ENCODE measurements around the gene GPC5.
"Not testable (repeated sequence)": the region's sequence is repeated elsewhere in the genome, so short reads cannot be mapped to it uniquely, and the experiment has no call there.

The GPC5 gene

DNA sequence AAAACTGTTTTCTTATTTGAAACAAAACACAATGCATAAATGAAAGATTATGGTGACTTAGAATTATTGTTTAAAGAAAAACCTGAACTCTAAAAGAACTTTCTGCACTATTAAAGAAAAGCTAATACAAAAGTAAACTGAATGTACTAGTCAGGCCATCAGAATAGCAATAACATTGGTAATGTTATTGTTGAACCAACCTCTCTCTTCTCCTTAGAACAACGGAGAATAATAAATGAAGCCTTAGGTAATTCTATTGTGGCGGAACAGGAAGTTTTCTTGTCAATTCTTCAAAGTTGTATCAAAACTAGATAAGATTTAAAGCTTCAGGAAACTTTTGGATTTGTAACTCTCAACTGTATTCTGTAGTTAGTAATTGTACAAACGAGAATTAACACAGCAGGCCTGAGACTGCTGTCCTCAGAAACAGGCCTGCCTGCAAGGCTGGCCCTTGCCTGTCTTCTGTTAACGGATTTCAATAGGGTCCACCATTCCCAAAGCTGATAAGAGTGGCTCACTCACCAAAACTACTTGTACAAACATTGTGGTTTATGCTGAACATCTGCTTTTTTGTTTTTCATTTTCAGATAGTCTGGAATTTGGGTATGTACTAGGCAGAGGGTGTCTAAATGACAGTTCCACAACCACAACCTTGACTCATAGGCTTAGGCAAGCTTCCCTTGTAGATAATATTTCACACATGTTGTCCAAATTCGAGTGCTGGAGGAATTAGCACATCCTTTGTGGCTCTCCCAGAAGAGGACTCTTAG is 825.8 kb downstream of the GPC5 start:
- no peak for DNase-seq

DNA sequence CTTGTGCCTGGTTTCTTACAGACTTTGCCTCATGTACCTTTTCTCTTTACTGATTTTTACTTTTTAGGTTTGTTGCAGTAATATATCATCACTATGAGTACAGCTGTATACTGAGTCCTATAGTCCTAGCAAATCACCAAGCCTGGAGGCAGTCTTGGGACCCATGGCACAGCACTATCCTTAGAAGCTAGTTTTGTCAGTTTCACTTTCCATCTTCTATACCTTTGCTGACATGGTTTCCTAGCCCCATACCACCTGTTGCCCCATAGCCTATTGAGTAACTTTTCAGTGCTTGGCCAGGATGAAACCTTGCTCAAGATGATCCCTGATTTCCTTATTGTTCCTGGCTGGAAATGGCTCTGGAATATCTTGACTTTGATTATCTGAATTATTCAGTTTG is 826.4 kb downstream of the GPC5 start:
- no peak for DNase-seq

DNA sequence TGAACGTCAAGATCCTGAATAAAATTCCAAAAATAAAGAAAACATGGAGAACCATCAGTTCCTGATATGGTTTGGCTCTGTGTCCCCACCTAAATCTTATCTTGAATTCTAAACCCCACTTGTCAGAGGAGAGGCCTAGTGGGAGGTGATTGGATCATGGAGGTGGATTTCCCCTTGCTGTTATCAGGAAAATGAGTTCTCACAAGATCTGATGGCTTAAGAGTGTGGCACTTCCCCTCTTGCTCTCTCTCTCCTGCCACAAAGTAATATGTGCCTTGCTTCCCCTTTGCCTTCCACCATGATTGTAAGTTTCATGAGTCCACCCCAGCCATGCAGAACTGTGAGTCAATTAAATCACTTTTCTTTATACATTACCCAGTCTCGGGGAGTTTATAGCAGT is 827.4 kb downstream of the GPC5 start:
- no peak for DNase-seq

DNA sequence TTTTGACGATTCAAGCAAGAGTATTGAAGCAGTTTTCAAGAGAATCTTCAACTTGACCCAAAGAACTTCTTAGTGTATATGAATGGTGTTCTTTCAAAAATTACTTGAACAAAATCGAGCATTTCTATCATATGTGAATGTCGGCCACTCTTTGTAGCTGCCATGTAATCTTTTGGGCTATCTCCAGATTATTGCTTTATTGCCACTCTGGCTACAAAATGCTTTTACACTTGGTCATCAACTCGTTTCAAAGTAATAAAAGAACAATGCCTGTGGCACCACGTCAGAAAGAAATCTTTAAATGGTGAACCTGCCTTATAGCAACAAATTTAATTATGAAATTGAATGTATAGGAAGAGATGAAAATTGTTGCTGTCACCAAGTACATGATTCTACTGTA is 834.5 kb downstream of the GPC5 start:
- no peak for DNase-seq

DNA sequence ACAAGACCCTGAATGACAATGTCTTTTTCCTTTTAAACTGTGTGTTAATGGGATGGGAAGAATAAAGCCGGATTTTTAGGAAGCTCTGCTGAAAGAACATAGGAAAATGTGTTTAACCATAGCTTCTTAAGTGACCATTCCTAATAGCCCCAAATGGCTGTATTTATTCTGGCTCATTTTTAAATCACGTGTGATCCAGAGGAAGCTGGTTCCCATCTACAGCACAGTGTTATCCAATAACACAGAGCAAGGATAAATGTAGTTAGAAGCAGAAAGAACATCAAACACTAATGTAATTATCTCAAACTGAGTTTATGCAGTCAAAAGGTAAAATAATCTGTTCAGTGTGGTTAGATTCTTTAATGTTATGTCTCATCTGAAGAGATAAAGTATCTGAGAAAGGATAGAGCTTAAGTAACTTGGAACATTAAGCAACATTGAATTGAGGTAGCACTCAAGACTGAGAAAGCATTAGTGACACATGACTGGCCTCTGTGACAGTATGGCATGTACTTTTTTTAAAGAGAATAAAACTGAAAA is 853.3 kb downstream of the GPC5 start:
- DNase-seq = no peak

DNA sequence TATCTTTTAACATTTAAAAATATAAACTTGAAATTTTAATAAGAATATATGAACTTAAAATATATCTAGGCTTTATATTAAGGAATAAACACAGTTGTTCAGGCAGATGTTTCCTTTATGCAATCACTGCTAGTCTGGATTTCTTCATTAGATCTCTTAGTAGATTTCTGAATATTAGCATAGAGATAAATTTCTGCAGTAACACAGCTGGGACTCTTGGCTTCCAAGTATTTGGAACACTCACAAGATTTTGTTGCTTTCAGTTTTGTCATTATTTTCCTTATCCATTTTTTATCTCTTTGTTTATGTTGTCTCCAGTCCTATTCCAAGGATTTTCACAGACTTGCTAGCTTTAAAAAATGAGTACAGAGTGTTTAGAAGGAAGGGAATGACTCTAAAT is 857.1 kb downstream of the GPC5 start:
- no peak for DNase-seq

DNA sequence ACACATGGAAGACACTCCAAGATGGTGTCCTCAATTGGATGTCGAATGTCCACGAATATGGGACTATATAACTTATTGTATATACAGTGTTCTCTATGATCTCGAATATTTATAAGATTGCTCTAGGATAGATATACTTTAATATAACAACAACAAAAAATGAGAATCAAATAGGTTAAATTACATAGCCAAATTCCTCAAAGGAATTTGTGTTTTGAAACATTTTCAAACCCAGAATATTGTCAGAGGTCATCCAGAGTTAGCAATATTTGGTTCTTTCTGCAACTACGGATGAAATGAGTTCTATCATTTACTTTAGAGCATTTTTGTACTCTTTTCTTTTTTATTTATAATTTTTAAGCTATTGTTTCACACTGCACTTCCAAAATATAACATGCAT is 857.8 kb downstream of the GPC5 start:
- no peak for DNase-seq

DNA sequence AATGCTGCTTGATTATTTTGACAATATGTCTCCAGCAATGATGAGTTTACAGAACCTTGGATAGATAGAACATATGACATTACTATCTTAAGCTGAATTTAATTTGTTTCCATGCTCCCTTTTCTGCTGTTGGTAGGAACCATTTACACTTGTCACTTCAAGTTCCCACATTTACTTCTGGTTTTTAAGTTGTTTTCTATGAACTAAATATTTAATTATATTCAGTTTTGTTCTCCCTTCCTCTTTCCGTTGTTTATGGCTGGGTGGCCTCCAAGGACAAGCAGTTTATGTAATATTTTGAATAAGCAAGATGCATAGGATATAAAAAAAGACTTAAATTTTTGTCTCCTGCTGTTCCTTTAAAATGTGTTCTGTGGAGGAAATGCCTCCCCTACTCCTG is 860.6 kb downstream of the GPC5 start:
- no peak for DNase-seq

DNA sequence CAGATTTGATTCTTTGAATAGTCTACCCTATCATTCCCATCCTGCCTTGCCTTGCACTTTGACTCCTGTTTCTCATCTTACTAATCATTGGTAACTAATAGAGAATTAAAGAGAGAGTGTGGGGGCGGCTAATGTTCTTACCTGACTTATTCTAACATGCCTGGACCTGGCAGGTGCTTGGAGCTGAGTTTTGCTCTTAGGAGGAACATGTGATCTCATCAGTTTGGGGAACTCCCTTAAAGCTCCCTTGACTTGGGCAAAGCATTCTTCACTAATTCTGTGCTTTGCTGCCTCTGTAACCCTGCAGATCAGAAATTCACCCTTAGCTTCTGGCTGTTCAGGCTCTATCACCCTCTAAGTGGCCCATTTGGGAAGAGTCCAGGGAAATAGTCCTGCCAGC is 861.1 kb downstream of the GPC5 start:
- DNase-seq = no peak

DNA sequence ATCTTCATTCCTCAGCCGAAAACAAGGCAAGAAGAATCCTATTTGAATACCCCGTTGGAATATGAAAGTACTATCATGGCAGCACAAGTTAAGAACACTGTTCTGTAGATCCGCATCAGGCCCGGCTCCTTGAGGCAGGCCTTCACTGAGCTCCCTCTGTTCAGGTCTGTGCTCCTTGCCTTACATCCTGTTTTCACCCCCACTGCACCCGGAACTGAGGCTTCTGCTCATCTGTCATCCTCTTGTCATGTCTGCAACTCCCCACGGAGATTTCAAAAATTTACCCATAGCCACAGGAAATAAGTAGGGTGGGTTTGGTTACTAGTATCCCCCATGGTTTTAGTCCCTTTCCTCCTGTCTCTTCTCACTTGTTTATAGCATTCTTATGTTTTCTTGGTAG is 861.9 kb downstream of the GPC5 start:
- no peak for DNase-seq

DNA sequence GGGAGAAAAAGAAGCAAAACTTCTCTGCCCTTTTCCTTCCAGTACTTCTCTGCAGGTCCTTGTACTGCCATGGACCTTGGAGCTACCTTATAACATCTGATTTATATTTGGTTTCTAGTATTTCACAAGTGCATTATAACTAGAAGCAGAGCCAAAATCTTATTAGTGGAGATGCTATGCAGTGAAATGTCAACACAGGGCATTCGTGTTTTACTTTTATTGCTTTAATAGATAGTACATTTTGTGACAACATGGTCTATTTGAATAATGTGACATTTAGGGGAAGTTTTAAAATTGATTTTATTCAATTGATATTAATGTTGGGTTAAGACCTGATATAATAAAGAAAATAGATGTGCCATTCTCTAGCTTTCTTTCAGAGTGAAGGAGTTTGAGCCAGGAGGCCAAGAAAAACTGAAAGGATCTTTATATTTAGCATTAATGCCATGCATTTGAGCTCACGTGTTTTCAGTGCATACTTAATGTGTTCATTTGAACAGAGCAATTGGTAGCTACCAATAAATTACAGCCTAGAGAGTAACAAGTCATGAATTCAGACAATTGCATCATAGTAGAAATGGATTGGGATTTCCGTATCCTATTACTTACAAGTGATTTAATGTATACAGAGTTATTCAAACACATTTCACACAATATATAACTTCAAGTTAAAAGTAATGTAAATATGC is 863.8 kb downstream of the GPC5 start:
- no peak for DNase-seq

DNA sequence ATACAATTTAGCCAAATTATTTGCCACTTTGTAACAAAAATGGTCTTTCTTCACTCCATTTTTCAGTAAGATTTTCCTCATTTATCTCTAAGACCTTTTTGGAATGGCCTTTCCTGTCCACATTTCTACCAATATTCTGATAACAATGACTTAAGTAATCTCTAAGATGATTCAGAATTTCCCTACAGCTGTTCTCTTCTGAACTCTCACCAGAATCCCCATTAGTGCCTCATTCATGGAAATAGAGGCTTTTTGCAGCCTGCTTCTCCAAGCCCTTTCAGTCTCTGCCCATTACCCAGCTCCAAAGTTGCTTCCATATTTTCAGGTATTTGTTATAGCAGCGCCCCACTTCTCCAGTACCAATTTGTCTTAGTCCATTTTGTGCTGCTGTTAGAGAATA is 867.0 kb downstream of the GPC5 start:
- no peak for DNase-seq

DNA sequence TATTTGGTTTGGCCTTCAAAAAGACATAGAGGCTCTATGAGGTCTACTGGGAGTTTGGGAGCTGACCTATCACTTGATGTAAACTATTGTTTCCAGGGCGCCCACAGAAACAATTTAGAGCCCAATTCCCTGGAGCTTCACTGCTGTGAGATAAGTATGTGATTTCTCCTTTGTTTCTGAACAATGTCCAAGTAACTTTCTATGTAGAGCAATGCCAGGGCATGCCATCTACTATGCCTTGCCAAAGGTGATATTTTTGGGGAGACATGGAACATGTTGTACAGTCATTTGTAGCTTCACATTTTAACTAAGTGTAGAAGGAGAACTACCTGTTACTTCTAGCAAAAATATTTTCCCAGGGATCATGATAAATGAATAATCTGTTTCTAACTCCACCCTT is 872.6 kb downstream of the GPC5 start:
- no peak for DNase-seq

DNA sequence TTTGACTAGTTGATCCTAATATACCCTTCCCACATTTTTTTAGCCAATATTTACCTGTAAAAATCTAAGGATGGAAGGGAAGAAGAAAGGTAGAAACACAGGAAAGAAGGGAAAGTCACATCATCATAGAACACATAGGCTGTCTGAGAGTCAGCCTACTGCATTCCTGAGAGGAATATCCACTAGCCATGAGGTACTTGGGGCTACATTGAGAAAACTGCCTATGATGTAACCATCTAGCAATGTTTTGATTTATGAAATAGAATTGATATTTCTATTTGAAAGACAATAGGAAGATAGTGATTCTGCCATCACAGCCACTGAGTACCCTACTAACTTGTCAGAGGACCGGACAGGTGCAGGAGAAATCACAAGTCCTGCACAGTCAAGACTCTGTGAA is 873.8 kb downstream of the GPC5 start:
- DNase-seq = no peak

DNA sequence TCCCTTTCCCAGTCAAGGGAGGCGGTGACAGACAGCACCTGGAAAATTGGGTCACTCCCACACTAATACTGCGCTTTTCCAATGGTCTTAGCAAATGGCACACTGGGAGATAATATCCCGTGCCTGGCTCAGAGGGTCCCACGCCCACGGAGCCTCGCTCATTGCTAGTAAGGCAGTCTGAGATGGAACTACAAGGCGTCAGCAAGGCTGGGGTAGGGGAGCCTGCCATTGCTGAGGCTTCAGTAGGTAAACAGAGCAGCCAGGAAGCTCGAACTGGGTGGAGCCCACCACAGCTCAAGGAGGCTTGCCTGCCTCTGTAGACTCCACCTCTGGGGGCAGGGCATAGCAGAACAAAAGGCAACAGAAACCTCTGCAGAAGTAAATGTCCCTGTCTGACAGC is 882.6 kb downstream of the GPC5 start:
- DNase-seq = not testable (repeated sequence)

DNA sequence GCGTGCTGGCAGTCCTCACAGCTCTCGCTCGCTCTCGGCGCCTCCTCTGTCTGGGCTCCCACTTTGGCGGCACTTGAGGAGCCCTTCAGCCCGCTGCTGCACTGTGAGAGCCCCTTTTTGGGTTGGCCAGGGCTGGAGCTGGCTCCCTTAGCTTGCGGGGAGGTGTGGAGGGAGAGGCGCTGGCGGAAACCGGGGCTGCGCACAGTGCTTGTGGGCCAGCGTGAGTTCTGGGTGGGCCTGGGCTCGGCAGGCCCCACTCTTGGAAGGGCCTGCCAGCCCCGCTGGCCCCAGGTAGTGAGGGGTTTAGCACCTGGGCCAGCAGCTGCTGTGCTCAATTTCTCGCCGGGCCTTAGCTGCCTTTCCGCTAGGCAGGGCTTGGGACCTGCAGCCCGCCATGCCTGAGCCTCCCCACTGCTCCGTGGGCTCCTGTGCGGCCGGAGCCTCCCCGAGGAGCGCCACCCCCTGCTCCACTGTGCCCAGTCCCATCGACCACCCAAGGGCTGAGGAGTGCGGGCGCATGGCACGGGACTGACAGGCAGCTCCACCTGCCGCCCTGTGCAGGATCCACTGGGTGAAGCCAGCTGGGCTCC is 892.4 kb downstream of the GPC5 start:
- DNase-seq = not testable (repeated sequence)

DNA sequence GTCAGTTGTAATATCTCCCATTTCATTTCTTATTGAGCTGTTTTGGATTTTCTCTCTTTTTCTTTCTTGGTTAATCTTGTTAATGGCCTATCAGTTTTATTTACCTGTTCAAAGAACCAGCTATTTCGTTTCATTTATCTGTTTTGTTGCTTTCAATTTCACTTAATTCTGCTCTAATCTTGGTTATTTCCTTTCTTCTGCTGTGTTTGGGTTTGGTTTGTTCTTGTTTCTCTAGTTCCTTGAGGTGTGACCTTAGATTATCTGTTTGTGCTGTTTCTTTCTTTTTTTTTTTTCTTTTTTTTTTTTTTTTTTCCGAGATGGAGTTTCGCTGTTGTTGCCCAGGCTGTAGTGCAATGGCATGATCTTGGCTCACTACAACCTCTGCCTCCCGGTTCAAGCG is 896.1 kb downstream of the GPC5 start:
- not testable (repeated sequence) for DNase-seq

DNA sequence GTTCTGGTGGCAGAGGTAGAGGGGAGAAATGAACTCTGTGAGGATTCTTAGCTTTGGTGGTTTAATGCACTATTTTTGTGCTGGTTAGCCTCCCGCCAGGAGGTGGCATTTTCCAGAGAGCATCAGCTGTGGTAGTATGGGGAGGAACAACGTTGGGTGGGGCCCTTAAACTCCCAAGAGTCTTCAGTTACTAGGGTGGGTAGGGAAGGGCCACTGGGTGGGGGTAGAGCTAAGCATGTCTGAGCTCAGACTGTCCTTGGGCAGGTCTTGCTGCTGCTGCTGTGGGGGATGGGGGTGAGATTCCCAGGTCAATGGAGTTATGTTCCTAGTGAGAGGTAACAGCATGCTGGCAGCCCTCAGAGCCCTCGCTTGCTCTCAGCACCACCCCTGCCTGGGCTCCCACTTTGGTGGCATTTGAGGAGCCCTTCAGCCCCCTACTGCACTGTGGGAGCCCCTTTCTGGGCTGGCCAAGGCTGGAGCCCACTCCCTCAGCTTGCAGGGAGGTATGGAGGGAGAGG is 897.8 kb downstream of the GPC5 start:
- DNase-seq = not testable (repeated sequence)

DNA sequence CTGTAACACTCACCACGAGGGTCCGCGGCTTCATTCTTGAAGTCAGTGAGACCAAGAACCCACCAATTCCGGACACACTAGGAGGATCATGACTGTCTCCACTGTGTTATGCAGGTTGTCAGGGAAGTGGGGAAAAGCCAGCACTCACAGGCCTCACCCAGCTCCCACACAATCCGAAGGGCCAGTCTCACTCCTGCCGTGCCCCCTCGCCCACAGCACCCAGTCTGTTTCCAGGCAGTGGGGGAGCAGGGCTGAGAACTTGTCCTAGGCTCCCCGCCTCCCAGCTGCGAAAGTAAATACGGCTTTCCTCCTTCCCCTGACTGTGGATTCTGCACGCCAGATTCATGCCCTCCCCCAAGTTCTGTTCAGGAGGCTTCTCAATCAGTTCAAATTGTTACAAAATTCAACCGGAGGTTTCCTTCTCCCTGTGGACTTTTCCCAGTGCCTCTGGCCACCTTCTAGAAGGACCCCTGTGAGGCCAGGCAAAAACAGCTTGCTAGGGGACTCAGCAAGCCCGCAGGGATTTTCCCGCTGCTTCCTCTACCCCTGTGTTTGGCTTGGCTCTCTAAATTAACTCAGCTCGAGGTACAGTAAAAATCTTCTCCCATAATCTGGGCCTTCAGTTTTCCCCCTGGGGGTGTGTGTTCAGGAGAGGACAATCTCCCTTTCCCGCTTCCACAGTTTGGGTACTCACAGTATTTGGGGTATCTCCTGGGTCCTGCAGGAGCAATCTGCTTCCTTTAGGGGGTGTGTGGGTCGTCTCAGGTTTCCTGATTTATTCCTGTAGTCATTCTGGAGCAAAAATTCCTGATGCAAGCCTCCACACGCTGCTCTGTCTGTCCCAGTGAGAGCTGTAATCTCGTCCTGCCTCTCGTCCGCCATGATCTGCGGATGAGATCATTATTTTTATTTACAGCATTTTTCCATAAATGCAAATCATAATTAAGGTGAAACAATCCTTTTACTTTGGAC is 899.8 kb downstream of the GPC5 start:
- DNase-seq = no peak

DNA sequence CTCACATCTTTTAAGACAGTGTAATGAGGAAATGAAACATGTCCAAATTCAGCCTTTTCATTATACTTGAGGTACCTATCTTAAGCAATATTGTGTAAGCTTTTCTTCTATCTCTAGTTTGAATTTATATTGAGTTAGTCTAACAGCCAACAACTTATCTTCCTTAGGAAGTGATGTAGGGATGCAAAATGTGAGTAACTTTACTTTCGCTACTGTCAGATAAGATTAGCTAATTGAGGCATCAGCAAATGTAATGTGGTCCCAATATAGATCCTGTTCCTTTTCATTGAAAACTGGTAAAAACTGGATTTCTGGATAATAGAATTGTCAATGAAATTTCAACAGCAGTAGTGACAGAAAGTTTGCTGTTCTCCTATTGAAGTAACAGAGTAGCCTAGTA is 902.2 kb downstream of the GPC5 start:
- no peak for DNase-seq

DNA sequence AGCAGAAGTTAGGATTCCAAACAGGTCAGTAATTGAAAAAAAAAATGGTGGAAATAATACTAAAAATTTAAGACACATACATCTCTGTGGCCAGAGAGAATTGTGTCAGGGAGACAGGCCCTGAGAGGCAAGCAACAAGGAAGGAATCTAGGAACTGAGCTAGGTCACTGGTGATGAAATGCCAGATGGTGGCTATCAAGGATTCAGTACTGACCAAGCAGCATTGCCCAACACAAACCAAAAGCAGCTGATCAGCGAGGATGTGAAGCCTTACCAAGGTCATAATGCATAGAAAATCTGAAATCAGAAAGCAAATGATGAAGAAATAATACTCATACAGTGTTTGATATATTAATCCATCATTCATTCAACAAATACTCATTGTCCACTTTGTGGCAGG is 905.0 kb downstream of the GPC5 start:
- no peak for DNase-seq

DNA sequence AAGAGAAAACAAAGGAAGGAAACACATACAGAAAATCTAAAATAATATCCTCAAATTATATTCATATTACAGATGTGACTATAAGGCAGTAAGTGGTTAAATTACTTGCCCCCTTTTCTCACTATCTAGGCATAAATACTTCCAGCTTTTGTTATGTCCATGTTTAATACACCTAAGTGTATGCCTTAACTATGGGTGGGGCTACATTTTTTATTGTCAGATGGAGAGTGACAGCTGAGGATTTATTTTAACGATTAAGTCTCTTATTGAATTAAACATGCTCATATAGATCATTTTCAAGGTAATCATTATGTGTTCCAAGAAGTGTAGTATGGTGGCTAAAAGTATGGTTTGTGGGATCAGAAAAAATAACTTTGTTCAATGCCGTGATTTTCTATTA is 909.3 kb downstream of the GPC5 start:
- DNase-seq = no peak

DNA sequence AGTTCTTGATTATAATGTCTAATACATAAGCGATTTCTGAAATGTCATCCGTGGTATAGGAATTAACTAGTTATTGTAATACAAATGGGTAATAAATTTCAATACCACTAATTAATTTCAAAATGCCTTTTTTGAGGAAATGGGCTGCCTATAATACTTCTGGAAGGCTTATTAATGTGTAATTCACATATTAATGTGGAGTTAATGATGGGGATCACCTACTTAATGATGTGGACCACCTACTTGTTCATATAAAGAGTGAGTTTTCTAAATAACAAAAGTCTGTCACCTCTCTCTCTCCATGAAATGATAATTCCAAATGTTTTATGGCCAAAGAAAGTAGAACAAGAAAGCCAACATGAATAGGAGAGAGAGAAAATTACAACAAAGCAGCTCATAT is 914.4 kb downstream of the GPC5 start:
- no peak for DNase-seq

Data from CD4-positive, alpha-beta T cell treated with Interferon gamma for 1 hour (primary cell).